ENCODE results near the gene BACE2.
"Not testable (repeated sequence)": the region's sequence is repeated elsewhere in the genome, so short reads cannot be mapped to it uniquely, and the experiment has no call there.

BACE2 gene

DNA sequence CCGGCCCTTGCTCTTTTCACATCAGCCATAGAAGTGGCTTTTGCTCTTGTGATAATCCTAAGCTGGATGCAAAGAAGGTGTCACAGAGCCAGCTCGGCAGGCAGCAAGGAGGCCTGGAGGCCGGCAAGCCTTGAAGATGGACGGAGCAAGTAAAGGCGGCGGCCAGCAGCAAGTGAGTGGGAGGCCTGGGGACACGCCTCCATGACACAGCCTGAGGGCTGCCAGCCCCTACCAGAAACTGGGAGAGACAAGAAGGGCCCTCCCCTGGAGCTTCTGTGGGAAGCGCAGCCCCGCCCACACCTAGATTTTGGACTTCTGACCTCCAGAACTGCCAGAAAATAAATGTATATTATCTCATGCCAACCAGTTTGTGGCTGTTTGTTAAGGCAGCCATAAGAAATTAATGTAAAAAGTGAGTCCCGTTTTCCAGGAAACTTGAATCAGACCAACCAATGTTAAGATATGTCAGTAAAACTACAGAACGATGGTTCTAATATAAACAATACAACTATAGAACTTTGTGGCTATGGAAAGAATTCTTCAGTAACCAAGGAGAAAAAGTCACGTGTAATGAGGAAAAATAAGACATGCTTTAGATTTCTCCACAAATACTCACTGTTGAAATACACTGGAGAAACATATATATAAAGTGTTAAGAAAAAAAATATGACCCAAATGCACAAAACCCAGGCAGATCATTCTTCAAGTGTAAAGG, 49.9 kb downstream of the BACE2 start:
- no peak for DNase-seq

DNA sequence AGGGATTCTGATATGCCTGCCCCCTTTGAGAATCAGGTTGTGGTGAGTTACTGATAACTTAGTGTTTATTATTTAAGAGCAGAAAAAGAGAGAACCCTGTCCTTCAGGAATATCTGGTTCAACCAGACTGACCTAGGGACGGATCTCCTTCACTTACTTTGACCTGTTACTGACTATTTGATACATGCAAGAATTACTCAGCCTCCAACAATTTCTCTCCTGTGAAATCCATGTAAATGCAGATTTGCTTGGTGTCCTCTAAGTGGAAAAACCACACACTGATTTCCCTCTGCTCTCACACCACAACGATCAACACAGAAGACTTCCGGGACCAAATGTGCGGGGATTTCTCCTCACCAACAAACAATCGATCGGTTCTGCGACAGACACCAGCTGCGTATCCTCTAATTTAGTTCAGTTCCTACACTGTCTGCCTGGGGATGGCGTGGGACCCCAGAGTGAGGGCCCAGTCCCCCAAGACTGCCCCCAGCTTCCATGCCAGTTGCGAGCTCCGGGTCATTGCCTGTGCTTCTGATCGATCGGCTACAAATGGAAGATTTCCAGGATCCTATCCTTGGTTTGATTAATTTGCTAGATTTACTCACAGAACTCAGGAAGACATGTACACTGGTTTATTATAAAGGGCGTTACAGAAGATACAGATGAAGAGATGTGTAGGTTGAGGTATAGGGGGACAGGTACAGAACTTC, 51.7 kb downstream of the BACE2 start:
- no peak for DNase-seq

DNA sequence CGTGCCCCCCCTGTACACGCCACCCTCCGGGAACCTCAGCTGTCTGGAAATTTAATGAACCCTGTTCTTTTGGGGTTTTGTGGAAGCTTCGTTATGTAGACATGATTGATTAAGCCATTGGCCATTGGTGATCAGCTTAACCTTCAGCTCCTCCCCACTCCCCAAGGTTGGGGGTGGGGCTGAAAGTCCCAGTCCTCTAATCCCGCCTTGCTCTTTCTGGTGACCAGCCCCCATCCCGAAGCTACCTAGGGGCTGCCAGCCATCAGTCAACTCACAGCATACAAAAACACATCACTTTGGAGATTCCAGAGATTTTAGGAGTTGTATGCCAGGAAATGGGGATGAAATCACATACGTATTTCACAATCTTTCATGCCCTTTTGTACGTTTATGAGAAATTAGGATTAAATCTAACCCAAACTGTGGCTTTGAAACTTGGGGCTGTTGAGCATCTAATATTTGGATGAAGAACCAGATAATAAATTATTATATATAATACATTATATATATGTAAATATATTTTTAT, 52.3 kb downstream of the BACE2 start:
- DNase-seq = no peak

DNA sequence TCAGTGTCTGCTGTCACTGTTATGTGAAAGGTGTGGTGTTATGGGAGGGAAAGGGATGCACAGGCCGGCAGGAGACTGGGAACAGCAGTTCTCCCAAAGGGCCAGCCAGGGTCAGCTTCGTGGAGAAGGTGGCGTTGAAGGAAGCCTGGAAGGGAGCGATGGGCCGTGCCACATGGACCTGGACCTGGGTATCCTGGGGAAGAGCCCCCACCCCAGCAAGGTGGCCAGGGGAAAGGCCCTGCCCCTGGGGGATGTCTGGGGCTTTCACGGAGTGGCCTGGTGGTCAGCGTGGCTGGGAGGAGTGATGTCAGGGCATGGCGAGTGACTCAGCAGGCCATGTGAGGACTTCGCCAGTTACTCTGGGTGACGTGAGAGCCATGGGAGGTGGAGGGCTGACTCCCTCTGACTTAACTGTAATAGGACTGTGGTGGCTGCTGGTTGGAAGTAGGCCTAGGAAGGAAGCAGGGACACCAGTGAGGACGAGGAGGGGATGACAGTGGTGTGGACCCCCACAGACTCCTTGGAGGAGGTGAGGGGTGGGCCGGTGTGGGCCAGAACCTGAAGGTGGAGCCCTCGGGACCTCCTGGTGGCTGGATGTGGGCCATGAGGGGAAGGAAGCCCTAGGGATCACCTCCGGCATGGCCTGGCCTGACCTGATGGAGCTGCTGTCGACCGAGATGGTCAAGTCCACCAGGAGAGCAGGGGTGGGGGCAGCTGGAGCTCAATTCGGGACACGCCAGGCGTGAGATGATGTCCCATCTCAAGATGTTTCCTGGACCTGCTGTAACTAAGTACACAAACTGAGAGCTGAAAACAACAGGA, 54.5 kb downstream of the BACE2 start:
- no peak for DNase-seq

DNA sequence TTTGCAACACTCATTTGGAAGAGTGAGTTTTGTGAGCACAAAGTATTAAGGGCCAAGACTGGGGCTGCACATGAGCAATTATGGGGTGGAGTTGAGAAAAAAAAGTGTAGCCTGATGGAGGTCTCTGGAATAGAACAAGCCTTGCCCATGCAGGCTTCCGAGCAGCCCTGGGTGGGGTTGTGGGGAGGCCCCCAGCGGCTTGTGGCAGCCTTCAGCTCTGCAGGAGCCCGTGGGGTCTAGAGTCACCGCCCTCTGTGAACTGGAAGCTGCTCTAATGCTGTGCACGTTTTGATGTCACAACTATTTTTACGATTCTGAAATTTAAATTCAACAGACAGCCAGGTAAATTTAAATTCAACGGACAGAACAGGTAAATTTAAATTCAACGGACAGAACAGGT, 58.9 kb downstream of the BACE2 start:
- DNase-seq = no peak

DNA sequence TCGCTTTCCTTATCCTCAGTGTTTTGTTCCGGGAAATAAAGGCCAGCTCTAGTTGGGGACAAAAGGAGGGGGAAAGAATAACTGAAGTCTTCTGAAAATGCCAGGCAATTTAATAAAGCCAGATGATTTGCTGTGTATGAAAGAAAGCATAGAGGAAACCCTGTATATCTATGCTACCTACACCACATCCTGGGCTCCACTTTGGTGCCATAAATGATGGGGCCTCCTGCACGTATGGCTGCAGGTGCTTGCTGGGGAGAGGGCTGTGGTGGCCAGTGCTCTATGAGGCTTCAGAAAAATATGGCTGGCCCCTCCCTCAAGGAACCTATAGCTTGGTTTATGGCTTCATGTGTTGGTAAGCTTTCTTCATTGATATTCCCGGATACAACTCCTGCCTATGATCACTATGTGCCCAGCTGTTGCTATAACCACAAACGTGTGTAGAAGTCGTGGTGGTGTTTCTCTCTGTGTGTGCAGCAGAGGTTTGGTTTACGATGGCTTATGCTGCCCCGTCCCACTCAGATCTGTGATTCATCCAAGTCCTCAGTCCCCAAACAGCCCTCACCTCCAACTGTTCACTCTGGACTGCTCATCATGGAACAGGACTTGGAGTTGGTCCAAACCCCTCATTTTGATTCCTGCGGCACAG, 59.5 kb downstream of the BACE2 start:
- no peak for DNase-seq

DNA sequence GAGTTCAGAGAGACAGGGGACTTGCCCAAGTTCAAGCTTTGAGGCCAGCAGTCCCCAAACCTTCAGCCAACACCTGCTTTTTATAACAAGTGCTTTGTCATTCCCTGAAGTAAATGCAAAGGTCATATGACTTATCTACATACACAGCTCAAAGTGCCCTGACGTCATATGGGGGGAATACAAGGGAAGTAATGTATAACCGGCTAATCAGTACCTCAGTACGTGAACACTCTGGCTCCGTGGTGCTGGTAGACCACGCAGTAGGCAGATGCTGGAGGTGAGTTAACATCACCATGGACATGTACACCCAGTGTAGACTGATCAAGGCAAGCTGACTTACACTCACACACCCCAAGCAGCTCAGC, 60.0 kb downstream of the BACE2 start:
- DNase-seq = no peak

DNA sequence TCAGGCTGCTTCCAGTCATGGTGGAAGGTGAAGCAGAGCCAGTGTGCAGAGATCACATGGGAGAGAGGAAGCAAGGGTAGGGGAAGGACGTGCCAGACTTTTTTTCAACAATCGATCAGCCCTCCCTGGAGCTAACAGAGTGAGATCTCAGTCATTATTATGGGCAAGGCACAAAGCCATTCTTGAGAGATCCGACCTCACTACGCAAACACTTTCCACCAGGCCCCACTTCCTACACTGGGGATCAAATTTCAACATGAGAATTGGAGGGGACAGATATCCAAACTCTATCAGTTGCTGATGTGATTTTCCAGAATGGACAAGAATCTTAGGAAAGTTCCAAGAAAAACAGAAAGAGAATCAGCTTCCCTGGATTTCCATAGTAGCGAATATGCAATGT, 60.5 kb downstream of the BACE2 start:
- no peak for DNase-seq

DNA sequence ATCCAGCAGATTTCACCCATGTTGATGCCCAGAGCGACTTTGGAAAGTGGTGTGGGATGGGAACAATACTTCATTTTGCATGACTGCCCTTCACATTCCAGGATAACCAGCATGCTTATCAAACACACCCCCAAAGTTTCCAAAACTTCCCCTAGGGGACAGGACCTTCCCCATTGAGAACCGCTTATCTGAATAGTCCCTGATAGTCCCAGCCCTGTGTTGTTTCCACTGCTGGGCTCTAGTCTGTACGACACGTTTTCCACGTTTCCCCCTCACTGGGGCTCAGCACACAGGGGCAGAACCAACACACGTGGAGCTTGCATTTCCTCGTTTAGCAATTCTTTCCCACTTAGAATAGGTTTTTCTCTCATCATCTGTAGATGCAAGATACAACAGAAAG, 61.0 kb downstream of the BACE2 start:
- DNase-seq = no peak

DNA sequence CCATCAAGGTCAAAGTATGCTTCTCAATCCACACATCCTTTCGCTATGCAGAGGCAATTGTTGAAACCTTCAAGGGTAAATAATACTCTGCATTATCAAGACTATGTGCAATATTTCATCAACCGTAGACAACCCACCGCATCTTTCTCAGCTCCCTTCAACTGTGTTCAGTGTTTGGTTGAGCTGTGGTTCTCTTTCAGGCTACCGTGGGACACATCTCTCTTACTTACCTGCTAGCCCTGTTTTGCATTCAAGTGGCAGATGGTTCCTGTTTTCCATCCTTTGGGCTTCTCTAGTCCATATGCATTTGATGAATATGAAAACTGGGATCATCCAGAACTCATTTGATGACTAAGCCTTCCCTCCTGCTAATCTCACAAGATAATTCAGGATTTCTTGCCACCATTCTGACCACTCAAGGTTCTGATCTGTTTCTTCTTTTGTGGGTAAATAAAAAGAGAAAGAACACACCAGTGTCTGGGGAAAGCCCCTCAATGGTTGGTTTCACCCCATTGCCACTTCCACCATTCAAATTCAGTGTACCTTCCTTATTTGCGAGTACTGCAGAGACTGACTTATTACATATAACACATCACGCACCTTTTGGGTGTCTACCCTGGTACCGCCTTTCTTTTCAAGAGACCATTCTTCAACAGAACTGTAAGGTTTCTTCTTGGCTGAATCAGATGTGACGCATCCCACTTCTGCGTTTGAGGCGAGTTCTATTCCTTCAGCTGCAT, 61.7 kb downstream of the BACE2 start:
- DNase-seq = no peak

DNA sequence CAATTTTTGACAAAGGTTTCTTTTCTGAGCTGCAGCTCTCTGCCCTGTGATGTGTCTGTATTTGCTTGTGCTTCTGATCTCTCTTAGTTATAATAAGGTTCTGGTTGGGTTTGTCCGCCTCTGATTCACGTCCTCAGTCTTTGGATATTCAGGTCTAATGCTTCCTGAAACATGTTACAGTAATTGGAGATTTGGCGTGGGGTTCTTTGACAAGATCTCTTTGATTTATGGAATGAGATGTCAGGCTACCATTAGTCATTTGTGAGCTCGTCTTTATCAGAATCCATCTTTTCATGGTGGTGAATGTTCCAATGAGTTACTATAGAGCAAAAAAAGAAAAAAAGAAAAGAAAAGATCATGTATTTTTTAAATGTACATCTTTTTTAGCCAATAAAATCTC, 62.5 kb downstream of the BACE2 start:
- no peak for DNase-seq

DNA sequence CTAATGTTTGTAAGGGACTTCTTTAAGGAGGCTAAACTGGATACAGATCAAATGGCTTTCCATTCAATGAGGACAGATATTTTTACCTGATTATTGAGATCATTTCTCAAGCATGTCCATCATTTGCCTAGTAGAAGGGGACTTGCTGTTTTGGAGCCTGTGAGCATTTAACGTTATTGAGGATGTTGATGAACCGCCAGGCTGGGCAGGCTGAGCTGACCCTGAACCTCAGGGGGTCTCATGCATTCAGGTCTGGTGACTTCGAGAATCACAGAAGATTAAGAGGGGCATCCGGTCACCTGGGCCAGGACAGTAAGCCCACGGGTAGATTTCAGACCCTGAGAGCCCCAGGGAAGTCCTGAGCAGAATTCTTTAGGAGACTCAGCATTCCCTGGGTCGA, 63.1 kb downstream of the BACE2 start:
- no peak for DNase-seq

DNA sequence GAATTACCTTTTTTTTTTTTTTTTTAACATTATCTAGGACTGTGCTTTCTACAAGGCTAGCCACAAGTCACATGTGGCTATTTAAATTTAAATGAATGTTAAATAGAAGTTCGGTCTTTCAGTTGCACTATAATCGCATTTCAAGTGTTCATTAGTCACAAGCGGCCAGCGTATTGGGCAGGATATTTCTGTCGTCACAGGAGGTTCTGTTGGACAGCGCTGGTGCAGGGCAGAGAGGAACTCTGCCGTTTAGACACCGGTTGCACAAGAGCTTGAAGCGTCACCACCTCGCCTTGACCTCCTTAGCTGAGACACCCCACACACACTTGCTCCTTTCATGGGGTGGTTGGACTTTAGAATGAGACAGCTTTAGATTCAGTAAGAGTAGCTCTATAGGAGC, 64.1 kb downstream of the BACE2 start:
- no peak for DNase-seq

DNA sequence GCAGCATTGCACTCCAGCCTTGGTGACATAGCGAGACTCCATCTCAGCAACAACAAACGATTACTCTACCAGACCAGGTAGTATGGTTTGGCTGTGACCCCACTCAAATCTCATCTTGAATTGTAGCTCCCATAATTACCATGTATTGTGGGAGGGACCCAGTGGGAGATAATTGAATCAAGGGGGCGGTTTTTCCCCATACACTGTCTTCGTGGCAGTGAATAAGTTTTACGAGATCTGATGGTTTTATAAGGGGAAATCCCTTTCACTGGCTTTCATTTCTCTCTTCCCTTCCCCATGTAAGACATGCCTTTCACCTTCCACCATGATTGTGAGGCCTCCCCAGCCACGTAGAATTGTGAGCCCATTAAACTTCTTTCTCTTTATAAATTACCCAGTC, 66.0 kb downstream of the BACE2 start:
- no peak for DNase-seq

DNA sequence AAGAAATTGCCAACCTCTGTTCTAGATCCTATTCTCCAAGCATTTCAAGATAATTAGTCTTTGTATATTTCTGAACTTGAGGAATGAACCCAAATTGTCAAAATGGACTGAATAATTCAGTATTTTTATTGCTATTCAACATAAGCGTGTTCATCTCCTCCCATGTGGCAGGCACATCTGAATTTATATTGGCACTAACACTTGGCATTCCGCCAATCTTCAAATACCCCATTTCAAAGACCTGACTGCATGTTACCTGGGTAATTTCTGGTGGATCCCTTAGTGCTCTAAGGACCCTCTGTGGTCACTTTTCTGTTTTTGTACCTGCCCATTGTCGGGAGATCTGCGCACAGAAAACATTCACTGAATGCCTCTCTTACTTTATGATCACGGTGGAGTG, 66.6 kb downstream of the BACE2 start:
- DNase-seq = no peak

DNA sequence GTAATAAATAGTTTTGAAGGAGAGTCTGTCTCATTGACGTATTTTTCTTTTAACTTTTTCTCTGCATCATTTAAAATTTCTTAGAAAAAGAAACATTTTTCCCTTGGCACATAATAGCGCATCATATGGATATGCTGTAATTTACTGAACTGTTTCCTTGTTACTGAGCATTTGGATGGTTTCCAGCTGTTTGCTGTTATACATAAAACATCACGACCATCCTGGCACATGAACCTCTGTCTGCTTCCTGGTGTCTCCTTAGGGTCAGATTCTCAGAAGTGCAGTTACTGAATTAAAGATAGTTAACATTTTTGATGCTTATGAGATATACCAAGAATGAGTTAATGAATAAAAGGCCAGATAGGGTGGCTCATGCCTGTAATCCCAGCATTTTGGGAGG, 67.2 kb downstream of the BACE2 start:
- no peak for DNase-seq

DNA sequence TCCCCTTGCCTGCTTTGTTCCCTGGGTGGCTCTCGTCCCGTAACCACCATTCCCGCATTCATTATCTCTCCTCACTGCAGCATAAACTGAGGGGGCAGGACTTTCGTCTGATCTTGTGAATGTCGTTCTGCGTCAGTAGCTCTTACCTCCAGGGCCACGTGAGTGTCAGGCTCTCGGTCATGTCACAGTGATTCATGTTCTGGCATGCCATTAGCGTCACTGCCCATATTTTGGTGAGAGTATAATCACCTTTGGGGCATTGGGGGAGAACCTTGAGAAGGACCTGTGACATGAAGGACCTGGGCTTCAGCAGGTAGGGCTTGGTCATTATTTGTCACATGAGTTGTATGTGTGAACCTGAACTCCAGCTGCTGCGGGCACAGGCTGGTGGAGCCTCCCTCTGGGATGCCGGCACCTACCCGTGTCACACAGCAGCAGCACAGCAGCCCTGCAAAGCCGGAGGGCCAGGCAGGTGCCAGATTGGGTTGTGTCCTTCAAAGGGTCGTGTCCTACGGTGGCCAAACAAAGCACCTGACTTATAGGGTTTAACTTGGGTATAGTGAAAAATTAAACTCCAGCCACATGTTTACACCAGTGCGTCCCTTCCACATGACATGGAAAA, 68.5 kb downstream of the BACE2 start:
- no peak for DNase-seq

DNA sequence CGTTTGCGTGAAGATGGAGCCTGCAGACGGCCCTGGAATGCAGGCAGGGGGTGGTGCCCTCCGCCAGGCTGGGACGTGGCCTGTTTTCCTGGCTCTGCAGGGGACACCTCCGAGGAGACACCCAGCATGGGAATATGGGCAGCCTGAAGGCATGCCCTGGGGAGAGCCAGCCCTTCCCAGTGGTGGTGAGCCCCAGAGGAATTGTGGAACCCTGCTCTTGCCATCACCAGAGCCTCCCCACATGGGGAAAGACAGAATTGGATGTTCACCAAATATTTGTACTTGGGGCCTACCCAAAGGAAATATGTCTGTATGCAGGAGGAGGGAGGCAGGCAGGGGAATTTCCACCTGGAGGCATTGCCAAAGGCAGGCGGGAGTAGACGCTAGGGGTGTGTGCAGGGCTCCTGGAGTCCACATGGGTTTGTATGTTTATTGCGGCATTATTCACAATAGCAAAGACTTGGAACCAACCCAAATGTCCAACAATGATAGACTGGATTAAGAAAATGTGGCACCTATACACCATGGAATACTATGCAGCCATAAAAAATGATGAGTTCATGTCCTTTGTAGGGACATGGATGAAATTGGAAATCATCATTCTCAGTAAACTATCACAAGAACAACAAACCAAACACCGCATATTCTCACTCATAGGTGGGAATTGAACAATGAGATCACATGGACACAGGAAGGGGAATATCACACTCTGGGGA, 70.3 kb downstream of the BACE2 start:
- not testable (repeated sequence) for DNase-seq

DNA sequence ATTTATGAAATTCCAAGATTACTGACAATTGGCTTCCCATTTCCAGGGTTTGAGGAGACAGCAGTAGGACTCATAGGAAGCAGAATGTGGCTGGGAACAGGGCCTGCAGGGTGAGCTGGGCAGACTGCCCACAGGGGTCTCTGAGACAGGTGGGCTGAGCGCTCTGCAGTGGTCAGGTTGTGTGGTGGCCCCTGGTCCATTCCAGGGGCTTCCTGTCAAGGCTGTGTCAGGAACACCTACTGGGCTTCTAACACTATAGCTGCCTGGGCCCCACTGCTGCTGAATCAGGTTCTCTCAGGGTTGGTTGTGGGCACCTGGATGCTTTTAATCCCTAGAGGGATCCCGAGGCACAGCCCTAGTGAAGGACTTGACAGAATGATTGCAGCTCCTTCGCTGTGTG, 72.1 kb downstream of the BACE2 start:
- no peak for DNase-seq

DNA sequence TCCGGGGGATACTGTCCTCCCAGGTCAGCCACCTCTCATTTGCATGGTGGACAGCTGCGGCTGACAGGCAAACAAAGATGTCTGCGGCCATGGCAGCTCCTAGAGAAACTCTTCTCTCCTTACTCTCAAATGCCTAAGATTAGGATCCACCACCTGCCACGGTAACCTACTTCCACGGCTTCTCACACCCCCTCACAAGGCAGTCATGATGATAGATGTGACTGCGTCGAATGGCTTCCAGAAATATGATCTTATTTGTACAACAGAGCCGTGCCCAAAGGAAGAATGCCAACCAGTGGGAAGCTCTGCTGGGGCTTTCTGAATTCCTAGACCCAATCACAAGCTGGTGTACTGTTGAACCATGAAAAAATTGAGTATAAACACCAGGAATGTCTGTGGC, 73.4 kb downstream of the BACE2 start:
- DNase-seq = no peak

DNA sequence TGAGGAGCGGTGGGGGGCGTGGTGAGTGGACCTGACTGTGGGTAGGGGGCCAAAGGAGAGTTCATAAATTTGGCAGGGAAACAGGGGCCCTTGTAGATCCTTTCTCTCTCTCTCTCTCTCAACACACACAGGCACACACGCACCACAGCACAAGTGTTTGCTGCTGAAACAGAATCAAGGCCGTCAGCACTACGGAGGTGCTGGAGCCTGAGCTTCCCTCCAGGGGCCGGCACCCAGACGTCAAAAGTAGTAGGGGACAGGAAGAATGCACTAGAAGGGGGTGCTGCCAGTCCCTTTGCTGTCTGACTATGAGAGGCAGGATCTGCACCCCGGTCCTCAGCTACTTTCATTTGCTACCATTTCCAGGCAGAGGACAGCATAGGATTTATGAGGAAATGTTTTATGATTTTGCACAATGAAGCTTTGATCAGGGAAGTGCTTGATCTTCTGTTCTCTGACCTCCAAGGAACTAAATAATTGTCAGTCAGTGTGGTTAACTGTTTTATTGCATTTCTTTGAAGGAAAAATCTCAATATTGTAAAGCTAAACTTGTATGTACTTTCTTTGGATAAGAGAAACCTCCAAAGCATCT, 74.4 kb downstream of the BACE2 start:
- no peak for DNase-seq

Measured in inflammatory macrophage treated with lipopolysaccharide for 1 hour (primary cell).